HepG2 (cell line): ENCODE data around the gene CNDP1. TPM values are rescaled to one million over a fixed set of nuclear protein-coding genes. Genes with fewer than 3 reads are reported as not detected.

ENCODE experiments used
- ATAC-seq: fragments of 200-7000 bp; cut with Tn5 transposase; 3 replicates; pipeline ENCODE4 v1.9.1; 2020; ENCODE audit warnings: mild to moderate bottlenecking, moderate library complexity
- BruUV-seq: library from RNA; stranded (reverse); fragments of 400-500 nt; replicated peaks from 2 replicates; lab custom pipeline; 2021; lab: Mats Ljungman, UMichigan
- CTCF ChIA-PET: fragments of 300-600 bp; formaldehyde crosslinking; extraction: SDS; loops from one replicate; lab custom pipeline; 2021; ENCODE audit warnings: low total read pairs, inconsistent platforms, low intra/inter-chr PET ratio; lab: Yijun Ruan, JAX
- POLR2A ChIA-PET: fragments of 350-600 bp; sonication (Branson Sonifier 250); formaldehyde crosslinking; loops from one replicate; lab custom pipeline; 2020; ENCODE audit warnings: antibody characterized with exemption, inconsistent platforms; lab: Yijun Ruan, JAX
- DNase-seq: peaks from one replicate; pipeline ENCODE4 v3.0.0-alpha.2; 2015; ENCODE audit warnings: low spot score
- FAIRE-seq: peaks from 3 replicates; lab custom pipeline; 2011; peaks lifted over from hg19 to GRCh38; lab: Jason Lieb, UNC
- H2AFZ ChIP-seq: one replicate; pipeline ENCODE4 v1.6.1; 2011; ENCODE audit warnings: low read length, inconsistent platforms
- H3K27ac ChIP-seq: fragments of 300-600 bp; 3 replicates; pipeline ENCODE4 v1.8.0; 2011; ENCODE audit warnings: mixed run types, mild to moderate bottlenecking, mixed read lengths, low read length, inconsistent platforms; ENCODE audit not compliant: insufficient read depth; ENCODE audit errors: extremely low read length
- H3K27me3 ChIP-seq, 2 experiments: fragments of 200-600 bp in 1 of 2; 2 replicates in 1 of 2; 3 replicates in 1 of 2; pipeline versions ENCODE4 v1.6.0 to v1.8.0; 2011; ENCODE audit warnings: low read length in 2 of 2, mild to moderate bottlenecking in 2 of 2, moderate library complexity in 2 of 2, inconsistent platforms in 1 of 2; ENCODE audit not compliant: insufficient read depth in 2 of 2, control insufficient read depth in 1 of 2
- H3K36me3 ChIP-seq, 2 experiments: fragments of 200-600 bp in 1 of 2; replicated peaks in 1 of 2; 2 replicates in 1 of 2; 3 replicates in 1 of 2; pipeline versions ENCODE4 v1.5.1 to v1.8.0; 2011; ENCODE audit warnings: low read length in 2 of 2, inconsistent platforms in 1 of 2; ENCODE audit not compliant: insufficient read depth in 2 of 2, control insufficient read depth in 1 of 2
- H3K4me1 ChIP-seq: 2 replicates; pipeline ENCODE4 v1.5.1; 2012; ENCODE audit warnings: low read length, inconsistent platforms; ENCODE audit not compliant: insufficient read depth
- H3K4me2 ChIP-seq: 2 replicates; pipeline ENCODE4 v1.6.0; 2011; ENCODE audit warnings: low read depth, low read length, inconsistent platforms
- H3K4me3 ChIP-seq, 3 experiments: fragments of 200-600 bp in 1 of 3; sonication (generic), shearing (Covaris generic) in 1 of 3; replicated peaks in 1 of 3; 2 replicates each; pipeline ENCODE4 v1.5.1; 2011 to 2016; ENCODE audit warnings: low read length in 3 of 3, inconsistent platforms in 2 of 3, low read depth in 2 of 3, mild to moderate bottlenecking in 2 of 3, control low read depth in 1 of 3, mixed read lengths in 1 of 3; ENCODE audit not compliant: insufficient read depth in 1 of 3
- H3K79me2 ChIP-seq: one replicate; pipeline ENCODE4 v1.6.1; 2011; ENCODE audit warnings: low read length, inconsistent platforms; ENCODE audit not compliant: insufficient read depth
- H3K9ac ChIP-seq: 2 replicates; pipeline ENCODE4 v1.6.0; 2011; ENCODE audit warnings: mild to moderate bottlenecking, low read depth, low read length, inconsistent platforms; ENCODE audit not compliant: insufficient read depth
- H3K9me3 ChIP-seq: 2 replicates; pipeline ENCODE4 v1.5.1; 2012; ENCODE audit warnings: mild to moderate bottlenecking, low read length
- H4K20me1 ChIP-seq: 2 replicates; pipeline ENCODE4 v1.6.0; 2011; ENCODE audit warnings: inconsistent platforms, mild to moderate bottlenecking, low read length, moderate library complexity; ENCODE audit not compliant: insufficient read depth
- BCL6 ChIP-seq: IDR thresholded peaks from 2 replicates; pipeline ENCODE4 v1.6.1; 2016; ENCODE audit warnings: missing genetic modification reagents, missing compliant biosample characterization
- CCDC6 ChIP-seq: sonication (generic); formaldehyde crosslinking; IDR thresholded peaks from 2 replicates; pipeline ENCODE4 v1.8.1; 2022; ENCODE audit warnings: mild to moderate bottlenecking, missing genetic modification reagents, moderate library complexity
- CHD4 ChIP-seq: fragments of 200-600 bp; sonication (generic); IDR thresholded peaks from 2 replicates; pipeline ENCODE4 v1.7.0; 2017; ENCODE audit warnings: mild to moderate bottlenecking, low read length, borderline replicate concordance
- FLYWCH1 ChIP-seq: sonication (generic); formaldehyde crosslinking; IDR thresholded peaks from 2 replicates; pipeline ENCODE4 v1.8.1; 2023; ENCODE audit warnings: mild to moderate bottlenecking, missing genetic modification reagents
- KDM3A ChIP-seq: IDR thresholded peaks from 2 replicates; pipeline ENCODE4 v1.6.1; 2018; ENCODE audit warnings: low read depth, missing compliant biosample characterization
- MED1 ChIP-seq: sonication (generic); formaldehyde crosslinking; IDR thresholded peaks from 2 replicates; pipeline ENCODE4 v1.4.0; 2020; ENCODE audit warnings: missing genetic modification reagents
- MLXIP ChIP-seq: sonication (generic); formaldehyde crosslinking; IDR thresholded peaks from 2 replicates; pipeline ENCODE4 v1.9.0; 2021; ENCODE audit warnings: missing genetic modification reagents, borderline replicate concordance
- MTA1 ChIP-seq: sonication (generic); formaldehyde crosslinking; IDR thresholded peaks from 2 replicates; pipeline ENCODE4 v1.4.0; 2020; ENCODE audit warnings: missing genetic modification reagents, mild to moderate bottlenecking, borderline replicate concordance
- PAF1 ChIP-seq: IDR thresholded peaks from 2 replicates; pipeline ENCODE4 v1.6.1; 2016; ENCODE audit warnings: missing genetic modification reagents, missing compliant biosample characterization
- RBAK ChIP-seq: sonication (generic); formaldehyde crosslinking; IDR thresholded peaks from 2 replicates; pipeline ENCODE4 v1.5.1; 2020; ENCODE audit warnings: mild to moderate bottlenecking, missing genetic modification reagents
- SKIL ChIP-seq: sonication (generic); formaldehyde crosslinking; IDR thresholded peaks from 2 replicates; pipeline ENCODE4 v1.8.0; 2022; ENCODE audit warnings: missing genetic modification reagents, mild to moderate bottlenecking, moderate library complexity, borderline replicate concordance
- SSRP1 ChIP-seq: IDR thresholded peaks from 2 replicates; pipeline ENCODE4 v1.6.1; 2016; ENCODE audit warnings: control low read depth
- ZBTB2 ChIP-seq: sonication (generic); formaldehyde crosslinking; IDR thresholded peaks from 2 replicates; pipeline ENCODE4 v1.8.0; 2022; ENCODE audit warnings: low read depth, missing genetic modification reagents
- ZNF225 ChIP-seq: sonication (generic); formaldehyde crosslinking; IDR thresholded peaks from 2 replicates; pipeline ENCODE4 v1.4.0; 2020; ENCODE audit warnings: mild to moderate bottlenecking, missing genetic modification reagents
- ZNF639 ChIP-seq: conservative IDR thresholded peaks from 2 replicates; pipeline ENCODE4 v1.6.1; 2018; ENCODE audit warnings: missing genetic modification reagents
- ZNF7 ChIP-seq: IDR thresholded peaks from 2 replicates; pipeline ENCODE4 v1.6.1; 2016; ENCODE audit warnings: missing biosample characterization, missing genetic modification reagents
- WGBS: methylation state at CpG from one replicate; pipeline ENCODE4 v1.1.6; 2017; ENCODE audit warnings: low lambda C conversion rate; 5-methylcytosine and 5-hydroxymethylcytosine counted together
- in situ Hi-C: cut with HindIII; loops from 2 replicates; pipeline ENCODE4 v1.10.0; 2017; ENCODE audit warnings: low pct_unique_long_range_greater_than_20kb; ENCODE audit not compliant: extremely low pct_ligation_motif_present
- intact Hi-C: fragments of 100-400 bp; cut with micrococcal nuclease; formaldehyde crosslinking; loops from one replicate; pipeline ENCODE4 v1.10.0; 2022; ENCODE audit not compliant: unreplicated experiment
- polyA plus RNA-seq, 8 experiments: library from polyadenylated mRNA; depleted of rRNA in 3 of 8; stranded (reverse) in 7 of 8; unstranded in 1 of 8; fragments of >200 nt; fragmentation: Illumina TruSeq in 4 of 8; extraction: Trizol in 4 of 8; gene quantifications; 2 replicates each; pipeline versions ENCODE4 v1.2.1 to v1.2.3, GENCODE V29; 2011 to 2016; ENCODE audit warnings: low read depth in 4 of 8, missing spikeins in 1 of 8, mixed read lengths in 1 of 8; ENCODE audit not compliant: insufficient read depth in 1 of 8
- total RNA-seq, 5 experiments: library from RNA; depleted of rRNA; stranded (reverse); fragments of >200 nt; fragmentation: Illumina TruSeq; extraction: Trizol; gene quantifications; 2 replicates each; pipeline ENCODE4 v1.2.3, GENCODE V29; 2016; ENCODE audit warnings: low read depth in 1 of 5

Gene CNDP1
- total and polyA plus RNA-seq, 2 of the 13 experiments (the other 11 are each of a cell fraction or from before 2014, with no cell fraction given) = 0.01 TPM; not detected in 1

- no peak overlapping the region for H2AFZ ChIP-seq
- no peak overlapping the region for H3K27ac ChIP-seq
- peaks cover 4% of the 10 kb centered on the region for H3K79me2 ChIP-seq
- H3K4me2 ChIP-seq = no peak overlapping the region
- peaks cover 23% of the 10 kb centered on the region for H3K4me1 ChIP-seq
- no peak overlapping the region for H3K9ac ChIP-seq
- H3K4me3 ChIP-seq = no peak overlapping the region
- in situ Hi-C loops = no loop called here
- CTCF ChIA-PET = no interaction called here
- FAIRE-seq (no peak), DNase-seq (peak; percentile 3)
- no peaks in the 10 kb centered on the region for H3K9me3 ChIP-seq
- no peak for TF ChIP-seq MED1
- no peak for TF ChIP-seq ZNF225 (CRISPR knock-in tag)
- no peak for TF ChIP-seq CHD4
- no peak for TF ChIP-seq FLYWCH1 (CRISPR knock-in tag)
- no peak for TF ChIP-seq KDM3A
- TF ChIP-seq ZNF7 (CRISPR knock-in tag) = no peak
- no peak for TF ChIP-seq MLXIP (CRISPR knock-in tag)
- TF ChIP-seq SKIL (CRISPR knock-in tag) = no peak
- no peak for TF ChIP-seq SSRP1 (CRISPR knock-in tag)
- no peak for TF ChIP-seq PAF1 (CRISPR knock-in tag)
- TF ChIP-seq RBAK (CRISPR knock-in tag) = no peak
- no peak for TF ChIP-seq CCDC6 (CRISPR knock-in tag)
- no peak for TF ChIP-seq MTA1
- TF ChIP-seq ZBTB2 (CRISPR knock-in tag) = no peak
- no peak for TF ChIP-seq ZNF639 (CRISPR knock-in tag)
- no peak for TF ChIP-seq BCL6 (CRISPR knock-in tag)
- TF ChIP-seq, all 625 proteins: peak for 0
- H3K27me3 ChIP-seq = no peaks in the 10 kb centered on the region
- ATAC-seq = no peak
- POLR2A ChIA-PET = no interaction called here
- H3K36me3 ChIP-seq = no peaks in the 10 kb centered on the region
- H4K20me1 ChIP-seq = no peaks in the 10 kb centered on the region
- BruUV-seq = no TSS peak
- intact Hi-C loops = no loop called here
- 76% methylated on average over 4 of the region's 4 CpGs for WGBS
Measured at GRCh38 chr18:74611765-74612164, 77.5 kb downstream of the CNDP1 start.
